ENCODE measurements around the gene PLA2G2C. TPM values are rescaled to one million over a fixed set of nuclear protein-coding genes. Genes with fewer than 3 reads are reported as not detected.

The PLA2G2C gene
- total RNA-seq, 2 experiments from 2014 or later = 0.29 to 0.59 TPM

DNA sequence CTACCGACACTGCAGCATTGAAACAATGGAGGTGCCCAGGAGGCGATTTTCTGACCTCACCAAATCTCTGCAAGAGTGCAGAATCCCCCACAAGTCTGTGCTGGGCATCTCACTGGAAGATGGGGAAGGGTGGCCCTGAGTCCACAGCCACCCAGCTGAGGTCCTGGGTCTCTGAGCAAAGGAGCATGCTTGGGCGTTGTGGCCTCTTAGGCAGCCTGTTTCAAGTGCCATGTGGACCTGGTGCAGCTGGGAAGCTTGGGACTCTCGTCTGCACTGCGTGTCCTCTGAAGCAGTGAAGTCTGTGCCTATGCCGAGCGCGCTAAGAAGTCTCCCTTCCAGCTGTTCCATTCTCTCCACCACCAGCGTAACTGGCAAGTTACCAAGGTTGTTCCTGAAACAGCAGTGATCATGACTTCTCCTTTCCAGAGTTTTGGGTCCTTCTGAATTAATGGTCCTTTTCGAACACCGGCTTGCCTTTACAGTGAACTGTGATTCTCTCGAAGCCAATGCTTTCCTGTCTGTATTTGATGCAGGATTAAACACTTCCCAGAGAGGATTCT lies 5.0 kb upstream of the PLA2G2C start:
- H3K27ac Mint-ChIP-seq = no peak overlapping the region
- ATAC-seq (no peak), DNase-seq (no peak)
- H3K36me3 Mint-ChIP-seq (ENCODE audit: low read depth) = no peaks in the 10 kb centered on the region
- H3K9me3 Mint-ChIP-seq = no peaks in the 10 kb centered on the region
- peaks cover 27% of the 10 kb centered on the region for H3K4me1 Mint-ChIP-seq (ENCODE audit: low read depth)
- TF ChIP-seq, protein P1, sequence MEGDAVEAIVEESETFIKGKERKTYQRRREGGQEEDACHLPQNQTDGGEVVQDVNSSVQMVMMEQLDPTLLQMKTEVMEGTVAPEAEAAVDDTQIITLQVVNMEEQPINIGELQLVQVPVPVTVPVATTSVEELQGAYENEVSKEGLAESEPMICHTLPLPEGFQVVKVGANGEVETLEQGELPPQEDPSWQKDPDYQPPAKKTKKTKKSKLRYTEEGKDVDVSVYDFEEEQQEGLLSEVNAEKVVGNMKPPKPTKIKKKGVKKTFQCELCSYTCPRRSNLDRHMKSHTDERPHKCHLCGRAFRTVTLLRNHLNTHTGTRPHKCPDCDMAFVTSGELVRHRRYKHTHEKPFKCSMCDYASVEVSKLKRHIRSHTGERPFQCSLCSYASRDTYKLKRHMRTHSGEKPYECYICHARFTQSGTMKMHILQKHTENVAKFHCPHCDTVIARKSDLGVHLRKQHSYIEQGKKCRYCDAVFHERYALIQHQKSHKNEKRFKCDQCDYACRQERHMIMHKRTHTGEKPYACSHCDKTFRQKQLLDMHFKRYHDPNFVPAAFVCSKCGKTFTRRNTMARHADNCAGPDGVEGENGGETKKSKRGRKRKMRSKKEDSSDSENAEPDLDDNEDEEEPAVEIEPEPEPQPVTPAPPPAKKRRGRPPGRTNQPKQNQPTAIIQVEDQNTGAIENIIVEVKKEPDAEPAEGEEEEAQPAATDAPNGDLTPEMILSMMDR (IDR thresholded peaks at IDR 0.05) = no peak
- CTCF ChIA-PET = interaction anchor here (1.5 to 5.4 kb wide), 2 partner anchors 21 to 39 kb away, joined by 6 to 46 read pairs; no protein-coding TSS in a partner anchor
- POLR2A ChIA-PET = interaction anchor here (1.1 kb wide), 1 partner anchor 60 kb away, joined by 3 read pairs; no protein-coding TSS in a partner anchor
- peaks cover 41% of the 10 kb centered on the region for H3K27me3 Mint-ChIP-seq
- H3K4me3 Mint-ChIP-seq = no peak overlapping the region
- intact Hi-C loops (cut with micrococcal nuclease) = no loop called here

DNA sequence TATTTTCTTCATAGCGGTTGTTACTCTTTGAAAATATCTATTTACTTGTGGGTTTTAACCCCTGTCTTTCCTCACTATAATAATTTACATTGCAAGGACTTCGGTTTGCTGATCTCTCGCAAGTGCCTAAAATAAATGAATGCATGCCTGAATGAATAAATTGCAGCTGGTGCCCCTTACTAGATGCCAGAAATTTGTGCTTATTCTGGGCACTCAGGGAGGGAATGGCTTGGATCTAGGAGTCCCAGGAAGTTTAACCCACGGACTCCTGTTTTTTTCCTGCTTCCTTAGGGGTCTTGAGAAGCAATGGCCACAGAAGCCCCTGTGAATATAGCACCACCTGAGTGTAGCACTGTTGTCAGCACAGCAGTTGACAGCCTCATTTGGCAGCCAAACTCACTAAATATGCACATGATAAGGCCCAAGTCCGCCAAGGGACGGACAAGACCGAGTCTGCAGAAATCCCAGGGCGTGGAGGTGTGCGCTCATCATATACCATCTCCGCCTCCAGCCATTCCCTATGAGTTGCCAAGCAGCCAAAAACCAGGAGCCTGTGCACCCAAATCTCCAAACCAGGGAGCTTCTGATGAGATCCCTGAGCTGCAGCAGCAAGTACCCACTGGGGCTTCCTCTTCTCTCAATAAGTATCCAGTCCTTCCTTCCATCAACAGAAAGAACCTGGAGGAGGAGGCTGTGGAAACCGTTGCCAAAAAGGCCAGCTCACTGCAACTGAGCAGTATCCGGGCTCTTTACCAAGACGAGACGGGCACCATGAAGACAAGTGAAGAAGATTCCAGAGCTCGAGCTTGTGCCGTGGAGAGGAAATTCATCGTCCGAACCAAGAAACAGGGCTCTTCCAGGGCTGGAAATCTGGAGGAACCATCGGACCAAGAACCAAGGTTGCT lies 4.2 kb upstream of the PLA2G2C start:
- Mint-ChIP-seq H3K27ac (no peak overlapping the region), H3K4me3 (no peak overlapping the region), H3K4me1 (ENCODE audit: low read depth) (peaks cover 29% of the 10 kb centered on the region), H3K9me3 (no peaks in the 10 kb centered on the region), H3K36me3 (ENCODE audit: low read depth) (no peaks in the 10 kb centered on the region), H3K27me3 (peaks cover 38% of the 10 kb centered on the region)
- ChIA-PET CTCF (interaction anchor here (1.2 to 1.7 kb wide), 4 partner anchors 22 to 32 kb away, joined by 3 to 6 read pairs (median 5); no protein-coding TSS in a partner anchor), POLR2A (interaction anchor here (1.1 kb wide), 1 partner anchor 61 kb away, joined by 3 read pairs; no protein-coding TSS in a partner anchor)
- no peak for ATAC-seq
- TF ChIP-seq, protein P1 (IDR thresholded peaks at IDR 0.05) = no peak
- no peak for DNase-seq
- intact Hi-C loops (cut with micrococcal nuclease) = no loop called here

DNA sequence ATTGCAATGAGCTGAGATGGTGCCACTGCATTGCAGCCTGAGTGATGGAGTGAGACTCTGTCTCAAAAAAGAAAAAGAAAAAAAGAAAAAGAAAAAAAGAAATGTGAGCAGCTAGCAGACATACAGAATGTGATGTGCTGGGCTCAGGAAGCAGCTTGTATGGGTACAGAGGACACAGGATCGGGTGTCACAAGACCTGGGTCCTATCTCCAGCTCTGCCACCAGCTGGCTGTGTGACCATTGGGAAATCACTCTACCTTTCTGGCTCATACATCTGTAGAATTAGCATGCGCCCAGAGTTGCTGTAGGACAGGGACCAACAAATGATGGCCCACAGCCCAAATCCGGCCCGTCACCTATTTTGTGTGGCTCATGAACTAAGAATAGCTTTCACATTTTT lies 3.3 kb upstream of the PLA2G2C start:
- ATAC-seq = no peak
- no peak overlapping the region for H3K4me3 Mint-ChIP-seq
- CTCF ChIA-PET = interaction anchor here (1.1 to 1.7 kb wide), 4 partner anchors 16 to 31 kb away, joined by 3 to 6 read pairs (median 4); no protein-coding TSS in a partner anchor

DNA sequence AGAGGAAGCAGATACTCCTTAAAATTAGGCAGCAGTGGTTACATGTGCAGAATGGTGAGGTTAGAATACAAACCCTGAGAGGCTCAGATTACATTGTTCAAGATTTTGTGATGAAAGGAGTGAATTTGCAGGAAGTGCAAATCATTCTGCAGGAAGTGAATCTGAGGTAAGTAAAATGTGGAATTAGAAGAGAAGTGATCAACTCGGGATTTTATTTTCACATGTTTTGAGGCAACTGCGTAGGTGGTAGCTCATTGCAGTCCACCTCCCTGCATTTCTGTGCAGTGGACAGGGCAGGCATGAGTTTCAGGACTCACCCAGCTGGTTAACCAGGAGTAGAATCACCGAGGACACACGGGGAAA lies 2.1 kb upstream of the PLA2G2C start:
- TF ChIP-seq, protein P1 (IDR thresholded peaks at IDR 0.05) = no peak

More for the DNA sequence above, 3.3 kb upstream of the PLA2G2C start:
- DNase-seq = no peak
- POLR2A ChIA-PET = no interaction called here
- Mint-ChIP-seq H3K4me1 (ENCODE audit: low read depth) (peaks cover 32% of the 10 kb centered on the region), H3K9me3 (no peaks in the 10 kb centered on the region), H3K36me3 (ENCODE audit: low read depth) (no peaks in the 10 kb centered on the region), H3K27me3 (peaks cover 30% of the 10 kb centered on the region), H3K27ac (no peak overlapping the region)
- intact Hi-C loops (cut with micrococcal nuclease) = no loop called here
- TF ChIP-seq, protein P1 (IDR thresholded peaks at IDR 0.05) = no peak

More for the DNA sequence above, 2.1 kb upstream of the PLA2G2C start:
- DNase-seq (no peak), ATAC-seq (no peak)
- CTCF ChIA-PET = interaction anchor here (0.8 to 1.9 kb wide), 8 partner anchors 9 to 306 kb away, joined by 3 to 9 read pairs (median 4); no protein-coding TSS in a partner anchor
- H3K4me1 Mint-ChIP-seq (ENCODE audit: low read depth) = peaks cover 39% of the 10 kb centered on the region
- intact Hi-C loops (cut with micrococcal nuclease) = no loop called here
- no peaks in the 10 kb centered on the region for H3K9me3 Mint-ChIP-seq
- H3K36me3 Mint-ChIP-seq (ENCODE audit: low read depth) = peaks cover 2% of the 10 kb centered on the region
- POLR2A ChIA-PET = interaction anchor here (1.2 to 1.7 kb wide), 3 partner anchors 10 to 40 kb away, joined by 3 to 4 read pairs (median 3); no protein-coding TSS in a partner anchor
- H3K27me3 Mint-ChIP-seq = peaks cover 27% of the 10 kb centered on the region
- no peak overlapping the region for H3K4me3 Mint-ChIP-seq
- no peak overlapping the region for H3K27ac Mint-ChIP-seq
